Neural progenitor cell (in vitro differentiated cells): ENCODE data around the gene CFAP157. TPM values are rescaled to one million over a fixed set of nuclear protein-coding genes. Genes with fewer than 3 reads are reported as not detected.

Experiments
- DNase-seq: peaks from one replicate; pipeline ENCODE4 v3.0.0-alpha.2; 2016; ENCODE audit warnings: low spot score
- H2AFZ ChIP-seq: fragments of 200-600 bp; sonication (generic); replicated peaks from 2 replicates; pipeline ENCODE4 v1.6.1; 2016; ENCODE audit warnings: antibody characterized with exemption
- H3F3A ChIP-seq: fragments of 200-600 bp; sonication (generic); 2 replicates; pipeline ENCODE4 v1.6.1; 2016; ENCODE audit warnings: antibody characterized with exemption, low read depth
- H3K27ac ChIP-seq: fragments of 200-600 bp; sonication (generic); 2 replicates; pipeline ENCODE4 v1.5.1; 2016; ENCODE audit warnings: mild to moderate bottlenecking
- H3K27me3 ChIP-seq: fragments of 200-600 bp; sonication (generic); 2 replicates; pipeline ENCODE4 v1.6.1; 2016; ENCODE audit warnings: mild to moderate bottlenecking, moderate library complexity
- H3K36me3 ChIP-seq: fragments of 200-600 bp; sonication (generic); 2 replicates; pipeline ENCODE4 v1.5.1; 2016
- H3K4me1 ChIP-seq: fragments of 200-600 bp; sonication (generic); 2 replicates; pipeline ENCODE4 v1.6.1; 2016; ENCODE audit warnings: mixed run types
- H3K4me2 ChIP-seq: fragments of 200-600 bp; sonication (generic); 2 replicates; pipeline ENCODE4 v1.6.1; 2016
- H3K4me3 ChIP-seq: fragments of 200-600 bp; sonication (generic); 2 replicates; pipeline ENCODE4 v1.5.1; 2016
- H3K79me2 ChIP-seq: fragments of 200-600 bp; sonication (generic); 2 replicates; pipeline ENCODE4 v1.6.1; 2016; ENCODE audit warnings: low read depth
- H3K9ac ChIP-seq: fragments of 200-600 bp; sonication (generic); 2 replicates; pipeline ENCODE4 v1.6.1; 2016
- H3K9me3 ChIP-seq: fragments of 200-600 bp; sonication (generic); 2 replicates; pipeline ENCODE4 v1.5.1; 2016; ENCODE audit warnings: low read depth
- H4K20me1 ChIP-seq: fragments of 200-600 bp; sonication (generic); 2 replicates; pipeline ENCODE4 v1.6.1; 2016; ENCODE audit warnings: low read depth
- H3K27ac Mint-ChIP-seq: 3 replicates; pipeline ENCODE4 v1.8.0; 2021; ENCODE audit warnings: mixed read lengths
- H3K27me3 Mint-ChIP-seq: 2 replicates; pipeline ENCODE4 v1.8.0; 2022; ENCODE audit warnings: low read depth, mild to moderate bottlenecking, inconsistent platforms, moderate library complexity, mixed read lengths; ENCODE audit not compliant: insufficient read depth
- H3K36me3 Mint-ChIP-seq: 3 replicates; pipeline ENCODE4 v1.8.0; 2021; ENCODE audit warnings: mixed read lengths
- H3K4me1 Mint-ChIP-seq: 3 replicates; pipeline ENCODE4 v1.8.0; 2021; ENCODE audit warnings: mixed read lengths
- H3K4me3 Mint-ChIP-seq: 3 replicates; pipeline ENCODE4 v1.8.0; 2021; ENCODE audit warnings: mild to moderate bottlenecking, moderate library complexity, mixed read lengths
- H3K9me3 Mint-ChIP-seq: 3 replicates; pipeline ENCODE4 v1.8.0; 2020; ENCODE audit warnings: mixed read lengths
- EZH2 ChIP-seq: fragments of 200-600 bp; sonication (generic); IDR thresholded peaks from 2 replicates; pipeline ENCODE4 v1.6.1; 2017; ENCODE audit warnings: antibody characterized with exemption, mild to moderate bottlenecking, moderate library complexity
- EZH2phosphoT487 ChIP-seq: fragments of 200-600 bp; sonication (generic); IDR thresholded peaks from 2 replicates; pipeline ENCODE4 v1.6.1; 2017; ENCODE audit warnings: antibody characterized with exemption
- total RNA-seq: library from RNA; depleted of rRNA; stranded (reverse); fragments of >200 nt; gene quantifications from 2 replicates; pipeline ENCODE4 v1.2.3, GENCODE V29; 2015; ENCODE audit warnings: low replicate concordance
- TF ChIP-seq, protein P1 (sequence below): fragments of 200-600 bp; sonication (generic); IDR thresholded peaks from 2 replicates; pipeline ENCODE4 v1.5.1; 2017; ENCODE audit warnings: antibody characterized with exemption, mild to moderate bottlenecking

CFAP157 gene
- total RNA-seq, 1 donor from 2014 or later = not detected

DNA sequence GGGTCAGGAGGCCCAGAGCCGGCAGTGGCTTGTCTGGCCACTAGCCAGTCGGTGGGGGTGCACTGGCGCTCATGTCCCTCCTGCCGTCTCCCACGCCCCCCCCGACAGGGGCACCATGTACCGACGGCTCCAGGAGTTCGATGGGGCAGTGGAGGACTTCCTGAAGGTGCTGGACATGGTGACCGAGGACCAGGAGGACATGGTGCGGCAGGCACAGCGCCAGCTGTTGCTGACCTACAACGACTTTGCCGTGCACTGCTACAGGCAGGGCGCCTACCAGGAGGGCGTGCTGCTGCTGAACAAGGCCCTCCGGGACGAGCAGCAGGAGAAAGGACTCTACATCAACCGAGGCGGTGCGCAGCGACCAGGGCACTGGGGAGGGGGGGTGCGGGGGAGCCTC is 17.2 kb downstream of the CFAP157 start:
- H3K27me3 Mint-ChIP-seq = peaks cover 7% of the 10 kb centered on the region
- H3K4me3 Mint-ChIP-seq = no peak overlapping the region
- no peaks in the 10 kb centered on the region for H3K27me3 ChIP-seq
- no peaks in the 10 kb centered on the region for H4K20me1 ChIP-seq
- peak overlapping the region; percentile 83 for H2AFZ ChIP-seq
- no peak overlapping the region for H3K9ac ChIP-seq
- no peak overlapping the region for H3K4me2 ChIP-seq
- no peaks in the 10 kb centered on the region for H3K4me1 Mint-ChIP-seq
- peaks cover 7% of the 10 kb centered on the region for H3F3A ChIP-seq
- no peaks in the 10 kb centered on the region for H3K79me2 ChIP-seq
- no peak overlapping the region for H3K4me3 ChIP-seq
- no peak for DNase-seq
- no peaks in the 10 kb centered on the region for H3K36me3 Mint-ChIP-seq
- no peak overlapping the region for H3K27ac ChIP-seq
- TF ChIP-seq, protein P1, sequence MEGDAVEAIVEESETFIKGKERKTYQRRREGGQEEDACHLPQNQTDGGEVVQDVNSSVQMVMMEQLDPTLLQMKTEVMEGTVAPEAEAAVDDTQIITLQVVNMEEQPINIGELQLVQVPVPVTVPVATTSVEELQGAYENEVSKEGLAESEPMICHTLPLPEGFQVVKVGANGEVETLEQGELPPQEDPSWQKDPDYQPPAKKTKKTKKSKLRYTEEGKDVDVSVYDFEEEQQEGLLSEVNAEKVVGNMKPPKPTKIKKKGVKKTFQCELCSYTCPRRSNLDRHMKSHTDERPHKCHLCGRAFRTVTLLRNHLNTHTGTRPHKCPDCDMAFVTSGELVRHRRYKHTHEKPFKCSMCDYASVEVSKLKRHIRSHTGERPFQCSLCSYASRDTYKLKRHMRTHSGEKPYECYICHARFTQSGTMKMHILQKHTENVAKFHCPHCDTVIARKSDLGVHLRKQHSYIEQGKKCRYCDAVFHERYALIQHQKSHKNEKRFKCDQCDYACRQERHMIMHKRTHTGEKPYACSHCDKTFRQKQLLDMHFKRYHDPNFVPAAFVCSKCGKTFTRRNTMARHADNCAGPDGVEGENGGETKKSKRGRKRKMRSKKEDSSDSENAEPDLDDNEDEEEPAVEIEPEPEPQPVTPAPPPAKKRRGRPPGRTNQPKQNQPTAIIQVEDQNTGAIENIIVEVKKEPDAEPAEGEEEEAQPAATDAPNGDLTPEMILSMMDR = no peak
- TF ChIP-seq EZH2phosphoT487 (no peak), EZH2 (no peak)
- no peaks in the 10 kb centered on the region for H3K4me1 ChIP-seq
- H3K9me3 Mint-ChIP-seq = no peaks in the 10 kb centered on the region
- no peaks in the 10 kb centered on the region for H3K36me3 ChIP-seq
- H3K27ac Mint-ChIP-seq = no peak overlapping the region
- no peaks in the 10 kb centered on the region for H3K9me3 ChIP-seq

DNA sequence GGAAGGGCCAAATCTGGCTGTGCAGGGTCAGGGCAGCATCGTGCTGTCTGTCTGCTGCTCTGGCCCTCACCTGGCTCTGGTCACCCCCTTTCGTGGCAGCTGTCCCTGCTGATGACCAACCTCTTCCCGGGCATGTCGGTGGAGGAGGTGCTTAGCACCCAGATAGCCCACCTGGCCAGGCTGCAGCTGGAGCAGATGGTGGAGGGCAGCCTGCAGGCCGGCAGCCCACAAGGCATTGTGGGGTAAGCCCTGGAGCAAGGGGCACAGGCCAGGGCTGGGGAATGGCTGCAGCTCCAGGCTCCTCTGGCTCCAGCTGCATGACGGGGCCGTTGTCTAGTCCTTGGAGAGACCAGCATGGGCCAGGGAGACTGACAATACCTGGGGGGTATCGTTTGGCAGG is 20.1 kb downstream of the CFAP157 start:
- Mint-ChIP-seq H3K27me3 (peaks cover 3% of the 10 kb centered on the region), H3K9me3 (no peaks in the 10 kb centered on the region), H3K36me3 (no peaks in the 10 kb centered on the region), H3K27ac (no peak overlapping the region), H3K4me1 (no peaks in the 10 kb centered on the region), H3K4me3 (no peak overlapping the region)
- no peaks in the 10 kb centered on the region for H3K79me2 ChIP-seq
- H3K4me1 ChIP-seq = no peaks in the 10 kb centered on the region
- no peaks in the 10 kb centered on the region for H4K20me1 ChIP-seq
- no peak overlapping the region for H3K9ac ChIP-seq
- H3K27ac ChIP-seq = no peak overlapping the region
- peaks cover 7% of the 10 kb centered on the region for H3F3A ChIP-seq
- no peaks in the 10 kb centered on the region for H3K36me3 ChIP-seq
- H3K4me2 ChIP-seq = no peak overlapping the region
- no peaks in the 10 kb centered on the region for H3K9me3 ChIP-seq
- no peak overlapping the region for H3K4me3 ChIP-seq
- DNase-seq = no peak
- H2AFZ ChIP-seq = no peak overlapping the region
- TF ChIP-seq, protein P1 = no peak
- no peaks in the 10 kb centered on the region for H3K27me3 ChIP-seq

DNA sequence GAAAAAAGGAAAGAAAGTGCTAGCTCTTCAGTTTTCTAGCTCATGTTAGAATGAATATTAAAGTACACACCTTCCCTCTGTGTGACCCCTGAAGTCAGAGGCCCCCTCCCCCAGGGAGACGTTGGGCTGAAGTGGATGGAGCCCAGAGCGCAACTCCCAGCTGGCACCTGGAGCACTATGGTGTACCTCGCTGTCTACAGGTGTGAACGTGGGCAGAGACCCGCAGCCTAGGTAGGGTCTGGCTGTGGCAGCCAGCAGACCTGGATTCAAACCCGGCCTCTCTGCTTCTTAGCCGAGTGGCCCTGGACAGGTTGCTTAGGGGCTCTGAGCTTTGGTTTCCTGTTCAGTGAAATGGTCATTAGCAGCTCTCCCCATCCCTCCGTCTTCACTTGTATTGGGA is 22.0 kb downstream of the CFAP157 start:
- no peak overlapping the region for H3K4me3 ChIP-seq
- H3K9ac ChIP-seq = no peak overlapping the region
- no peak overlapping the region for H3K27ac Mint-ChIP-seq
- no peaks in the 10 kb centered on the region for H3K36me3 ChIP-seq
- DNase-seq = no peak
- no peaks in the 10 kb centered on the region for H3K79me2 ChIP-seq
- H3K27me3 Mint-ChIP-seq = peaks cover 2% of the 10 kb centered on the region
- no peaks in the 10 kb centered on the region for H3K9me3 ChIP-seq
- TF ChIP-seq, protein P1 = no peak
- TF ChIP-seq EZH2phosphoT487 (no peak), EZH2 (no peak)
- no peak overlapping the region for H3K4me2 ChIP-seq
- H3K4me3 Mint-ChIP-seq = no peak overlapping the region
- H3K4me1 ChIP-seq = no peaks in the 10 kb centered on the region
- no peaks in the 10 kb centered on the region for H3K9me3 Mint-ChIP-seq
- no peaks in the 10 kb centered on the region for H4K20me1 ChIP-seq
- H3K36me3 Mint-ChIP-seq = no peaks in the 10 kb centered on the region
- H3K27me3 ChIP-seq = no peaks in the 10 kb centered on the region
- H3F3A ChIP-seq = peaks cover 7% of the 10 kb centered on the region
- no peak overlapping the region for H2AFZ ChIP-seq
- H3K27ac ChIP-seq = no peak overlapping the region
- H3K4me1 Mint-ChIP-seq = peaks cover 7% of the 10 kb centered on the region
